ENCODE measurements around the gene CADPS. TPM values are rescaled to one million over a fixed set of nuclear protein-coding genes. Genes with fewer than 3 reads are reported as not detected.

CADPS gene
- polyA plus RNA-seq, 1 donor from 2014 or later, result 118 TPM

- Histone ChIP-seq H3K9me3 (ENCODE audit: low read length) (no peaks in the 10 kb centered on the region), H3K9ac (ENCODE audit: low read length) (no peak overlapping the region), H3F3A (ENCODE audit: insufficient read depth, low read length, poor library complexity, severe bottlenecking) (no peaks in the 10 kb centered on the region), H3K27ac (ENCODE audit: low read length) (no peak overlapping the region), H3K9me2 (ENCODE audit: insufficient read depth, low read length) (no peaks in the 10 kb centered on the region), H2AFZ (ENCODE audit: low read depth, low read length) (no peak overlapping the region), H4K20me1 (ENCODE audit: insufficient read depth) (no peaks in the 10 kb centered on the region), H3K4me3 (ENCODE audit: low read length) (no peak overlapping the region), H3K79me2 (replicated peaks; ENCODE audit: insufficient read depth, low read length) (no peaks in the 10 kb centered on the region), H3K4me2 (ENCODE audit: low read length) (no peak overlapping the region), H3K27me3 (ENCODE audit: insufficient read depth, low read depth, low read length) (no peaks in the 10 kb centered on the region), H3K36me3 (ENCODE audit: insufficient read depth, low read length) (no peaks in the 10 kb centered on the region)
- no peak for TF ChIP-seq EP300 (conservative IDR thresholded peaks at IDR 0.05; ENCODE audit: poor library complexity, severe bottlenecking)
Measured at GRCh38 chr3:62653796-62654195, 221.4 kb downstream of the CADPS start.

- Histone ChIP-seq H3F3A (ENCODE audit: insufficient read depth, low read length, poor library complexity, severe bottlenecking) (no peaks in the 10 kb centered on the region), H3K36me3 (ENCODE audit: insufficient read depth, low read length) (no peaks in the 10 kb centered on the region), H3K4me2 (ENCODE audit: low read length) (no peak overlapping the region), H3K9ac (ENCODE audit: low read length) (no peak overlapping the region), H4K20me1 (ENCODE audit: insufficient read depth) (no peaks in the 10 kb centered on the region), H3K9me3 (ENCODE audit: low read length) (no peaks in the 10 kb centered on the region), H3K27me3 (ENCODE audit: insufficient read depth, low read depth, low read length) (no peaks in the 10 kb centered on the region), H3K9me2 (ENCODE audit: insufficient read depth, low read length) (no peaks in the 10 kb centered on the region), H2AFZ (ENCODE audit: low read depth, low read length) (no peak overlapping the region), H3K4me3 (ENCODE audit: low read length) (no peak overlapping the region), H3K27ac (ENCODE audit: low read length) (no peak overlapping the region), H3K79me2 (replicated peaks; ENCODE audit: insufficient read depth, low read length) (no peaks in the 10 kb centered on the region)
- TF ChIP-seq EP300 (conservative IDR thresholded peaks at IDR 0.05; ENCODE audit: poor library complexity, severe bottlenecking) (no peak), MXI1 (conservative IDR thresholded peaks at IDR 0.05; ENCODE audit: poor library complexity, severe bottlenecking) (no peak), POLR2AphosphoS5 (IDR thresholded peaks at IDR 0.05) (no peak), CTCF (IDR thresholded peaks at IDR 0.05; ENCODE audit: poor library complexity, severe bottlenecking) (no peak), REST (IDR thresholded peaks at IDR 0.05; ENCODE audit: borderline replicate concordance) (no peak), SMC3 (conservative IDR thresholded peaks at IDR 0.05; ENCODE audit: poor library complexity) (no peak), RAD21 (conservative IDR thresholded peaks at IDR 0.05) (no peak), TAF1 (IDR thresholded peaks at IDR 0.05; ENCODE audit: low read depth) (no peak), EZH2 (IDR thresholded peaks at IDR 0.05; ENCODE audit: borderline replicate concordance, insufficient read depth, low read length, poor library complexity, severe bottlenecking) (no peak)
Measured at GRCh38 chr3:62647711-62648110, 227.5 kb downstream of the CADPS start.

GRCh38 chr3:62644493-62644892, 230.7 kb downstream of the CADPS start:
- Histone ChIP-seq H3K9ac (ENCODE audit: low read length) (no peak overlapping the region), H3K36me3 (ENCODE audit: insufficient read depth, low read length) (no peaks in the 10 kb centered on the region), H3K4me3 (ENCODE audit: low read length) (no peak overlapping the region), H3K9me3 (ENCODE audit: low read length) (no peaks in the 10 kb centered on the region), H3K9me2 (ENCODE audit: insufficient read depth, low read length) (no peaks in the 10 kb centered on the region), H3K4me2 (ENCODE audit: low read length) (no peak overlapping the region), H3K27ac (ENCODE audit: low read length) (no peak overlapping the region), H2AFZ (ENCODE audit: low read depth, low read length) (no peak overlapping the region), H3F3A (ENCODE audit: insufficient read depth, low read length, poor library complexity, severe bottlenecking) (no peaks in the 10 kb centered on the region), H3K27me3 (ENCODE audit: insufficient read depth, low read depth, low read length) (no peaks in the 10 kb centered on the region), H3K79me2 (replicated peaks; ENCODE audit: insufficient read depth, low read length) (no peaks in the 10 kb centered on the region), H4K20me1 (ENCODE audit: insufficient read depth) (no peaks in the 10 kb centered on the region)
- TF ChIP-seq EP300 (conservative IDR thresholded peaks at IDR 0.05; ENCODE audit: poor library complexity, severe bottlenecking) (no peak), CTCF (IDR thresholded peaks at IDR 0.05; ENCODE audit: poor library complexity, severe bottlenecking) (no peak), RAD21 (conservative IDR thresholded peaks at IDR 0.05) (no peak), SMC3 (conservative IDR thresholded peaks at IDR 0.05; ENCODE audit: poor library complexity) (no peak), REST (IDR thresholded peaks at IDR 0.05; ENCODE audit: borderline replicate concordance) (no peak), TAF1 (IDR thresholded peaks at IDR 0.05; ENCODE audit: low read depth) (no peak), EZH2 (IDR thresholded peaks at IDR 0.05; ENCODE audit: borderline replicate concordance, insufficient read depth, low read length, poor library complexity, severe bottlenecking) (no peak), POLR2AphosphoS5 (IDR thresholded peaks at IDR 0.05) (no peak), MXI1 (conservative IDR thresholded peaks at IDR 0.05; ENCODE audit: poor library complexity, severe bottlenecking) (no peak)

Measured in neural cell (in vitro differentiated cells).